Lung microvascular endothelial cell (primary cell): Measurements from ENCODE around the gene PTPRD. TPM values are rescaled to one million over a fixed set of nuclear protein-coding genes. Genes with fewer than 3 reads are reported as not detected.

Experiments
- DNase-seq, 2 donors: peaks; one replicate each; pipeline versions ENCODE4 v3.0.0 to v3.0.0-alpha.2; 2010; ENCODE audit warnings: low read depth in 2 of 2
- total RNA-seq: library from RNA; depleted of rRNA; stranded (reverse); fragments of >200 nt; gene quantifications from 2 replicates; pipeline ENCODE4 v1.2.1, GENCODE V29; 2014

PTPRD gene
- total RNA-seq, 1 donor from 2014 or later, result 1.2 TPM

- no peak for DNase-seq
Observed at GRCh38 chr9:8408575-8409190, 2204.1 kb downstream of the PTPRD start.

GRCh38 chr9:8401961-8402705, 2210.7 kb downstream of the PTPRD start:
- DNase-seq, result peak in 1 of 2 donors; percentile 37

- DNase-seq, result peak in 1 of 2 donors; percentile 67
Observed at GRCh38 chr9:8400378-8400777, 2212.4 kb downstream of the PTPRD start.

GRCh38 chr9:8395022-8395421, 2217.8 kb downstream of the PTPRD start:
- DNase-seq, result no peak

GRCh38 chr9:8394341-8394740, 2218.5 kb downstream of the PTPRD start:
- DNase-seq, result no peak

- no peak for DNase-seq
Observed at GRCh38 chr9:8392866-8393265, 2219.9 kb downstream of the PTPRD start.

GRCh38 chr9:8391566-8391965, 2221.2 kb downstream of the PTPRD start:
- DNase-seq, result no peak

- no peak for DNase-seq
Observed at GRCh38 chr9:8391132-8391531, 2221.7 kb downstream of the PTPRD start.

GRCh38 chr9:8390571-8390970, 2222.2 kb downstream of the PTPRD start:
- DNase-seq, result no peak

- DNase-seq, result peak in 1 of 2 donors; percentile 58
Observed at GRCh38 chr9:8389531-8389930, 2223.3 kb downstream of the PTPRD start.

GRCh38 chr9:8388132-8388531, 2224.7 kb downstream of the PTPRD start:
- DNase-seq, result no peak

GRCh38 chr9:8384091-8384490, 2228.7 kb downstream of the PTPRD start:
- DNase-seq, result no peak

GRCh38 chr9:8382777-8383527, 2229.8 kb downstream of the PTPRD start:
- DNase-seq, result no peak

- DNase-seq, result no peak
Observed at GRCh38 chr9:8382266-8382665, 2230.5 kb downstream of the PTPRD start.

- DNase-seq, result no peak
Observed at GRCh38 chr9:8381601-8382000, 2231.2 kb downstream of the PTPRD start.

- peak in 1 of 2 donors; percentile 81 for DNase-seq
Observed at GRCh38 chr9:8374471-8374870, 2238.3 kb downstream of the PTPRD start.

GRCh38 chr9:8371686-8372085, 2241.1 kb downstream of the PTPRD start:
- DNase-seq, result no peak

- peak; percentile 14 to 80 for DNase-seq
Observed at GRCh38 chr9:8366161-8366926, 2246.5 kb downstream of the PTPRD start.

- no peak for DNase-seq
Observed at GRCh38 chr9:8365466-8366160, 2247.2 kb downstream of the PTPRD start.

- peak; percentile 16 to 34 for DNase-seq
Observed at GRCh38 chr9:8365029-8365428, 2247.8 kb downstream of the PTPRD start.
